Measurements from ENCODE around the gene AZU1. TPM values are rescaled to one million over a fixed set of nuclear protein-coding genes. Genes with fewer than 3 reads are reported as not detected.

AZU1 gene
- total RNA-seq, 4 donors from 2014 or later: 0.42 TPM; not detected in 3

- TF ChIP-seq POLR2A (IDR thresholded peaks at IDR 0.05) (no peak), EP300 (IDR thresholded peaks at IDR 0.05) (no peak), CTCF (IDR thresholded peaks at IDR 0.05) (no peak)
- 74 to 81% methylated on average over 6 of the region's 6 CpGs for WGBS, 2 donors
- peaks cover 0 to 42% (median 3%) of the 10 kb centered on the region in 4 donors for H3K4me1 ChIP-seq
- H3K27me3 ChIP-seq: peaks cover 0 to 63% of the 10 kb centered on the region in 2 donors
- DNase-seq (ENCODE audit: low spot score in 2 of 2): no peak
- H3K9me3 ChIP-seq: no peaks in the 10 kb centered on the region
- H3K27ac ChIP-seq: no peak overlapping the region
- no peak overlapping the region for H3K4me3 ChIP-seq
- H3K36me3 ChIP-seq: no peaks in the 10 kb centered on the region
Measured at GRCh38 chr19:854549-854948, 26.9 kb downstream of the AZU1 start.

GRCh38 chr19:855142-855541 is 27.5 kb downstream of the AZU1 start:
- H3K27me3 ChIP-seq: peaks cover 0 to 69% of the 10 kb centered on the region in 2 donors
- WGBS, 2 donors: 90 to 91% methylated on average over 11 to 12 of the region's 12 CpGs
- TF ChIP-seq EP300 (IDR thresholded peaks at IDR 0.05) (no peak), POLR2A (IDR thresholded peaks at IDR 0.05) (no peak), CTCF (IDR thresholded peaks at IDR 0.05) (no peak)

GRCh38 chr19:855566-856120 is 28.0 kb downstream of the AZU1 start:
- no peaks in the 10 kb centered on the region for H3K36me3 ChIP-seq
- peaks cover 0 to 73% of the 10 kb centered on the region in 2 donors for H3K27me3 ChIP-seq
- peaks cover 0 to 42% (median 2%) of the 10 kb centered on the region in 4 donors for H3K4me1 ChIP-seq
- no peak for TF ChIP-seq CTCF (IDR thresholded peaks at IDR 0.05)
- no peak for TF ChIP-seq EP300 (IDR thresholded peaks at IDR 0.05)
- no peak for TF ChIP-seq POLR2A (IDR thresholded peaks at IDR 0.05)
- 66 to 83% methylated on average over 18 to 28 of the region's 40 CpGs for WGBS, 2 donors
- H3K27ac ChIP-seq: no peak overlapping the region
- DNase-seq (ENCODE audit: low spot score in 2 of 2): no peak
- no peaks in the 10 kb centered on the region for H3K9me3 ChIP-seq
- no peak overlapping the region for H3K4me3 ChIP-seq

More at GRCh38 chr19:855142-855541, 27.5 kb downstream of the AZU1 start:
- Histone ChIP-seq H3K36me3 (no peaks in the 10 kb centered on the region), H3K4me1 (peaks cover 0 to 42% (median 3%) of the 10 kb centered on the region in 4 donors), H3K27ac (no peak overlapping the region), H3K4me3 (no peak overlapping the region), H3K9me3 (no peaks in the 10 kb centered on the region)
- no peak for DNase-seq (ENCODE audit: low spot score in 2 of 2)

GRCh38 chr19:858284-858683 is 30.6 kb downstream of the AZU1 start:
- Histone ChIP-seq H3K4me1 (peaks cover 0 to 42% (median 9%) of the 10 kb centered on the region in 4 donors), H3K27ac (peak overlapping the region in 2 of 4 donors; percentile 75 to 87), H3K4me3 (no peak overlapping the region), H3K9me3 (no peaks in the 10 kb centered on the region), H3K36me3 (no peaks in the 10 kb centered on the region), H3K27me3 (peaks cover 0 to 73% of the 10 kb centered on the region in 2 donors)
- TF ChIP-seq POLR2A (IDR thresholded peaks at IDR 0.05) (no peak), CTCF (IDR thresholded peaks at IDR 0.05) (no peak), EP300 (IDR thresholded peaks at IDR 0.05) (no peak)
- DNase-seq (ENCODE audit: low spot score in 2 of 2): no peak
- 76 to 80% methylated on average over 9 of the region's 9 CpGs for WGBS, 2 donors
